Fibroblast of villous mesenchyme (primary cell): ENCODE results near the gene MLH1. TPM values are rescaled to one million over a fixed set of nuclear protein-coding genes. Genes with fewer than 3 reads are reported as not detected.

Source experiments
- DNase-seq: peaks from one replicate; pipeline ENCODE4 v3.0.0-alpha.2; 2010; ENCODE audit warnings: low read depth
- H3K4me3 ChIP-seq: 2 replicates; pipeline ENCODE4 v1.5.1; 2011; ENCODE audit warnings: low read depth, mild to moderate bottlenecking, low read length
- CTCF ChIP-seq: IDR thresholded peaks from 2 replicates; pipeline ENCODE4 v1.5.1; 2012; ENCODE audit warnings: low read depth, mild to moderate bottlenecking, low read length; ENCODE audit not compliant: insufficient read depth
- total RNA-seq: library from RNA; depleted of rRNA; stranded (reverse); fragments of >200 nt; gene quantifications from 2 replicates; pipeline ENCODE4 v1.2.3, GENCODE V29; 2012

Gene MLH1
- total RNA-seq, 1 donor = 63.5 TPM

GRCh38 chr3:37072892-37073291, 79.6 kb downstream of the MLH1 start:
- no peak for TF ChIP-seq CTCF
- peak overlapping the region; percentile 10 for H3K4me3 ChIP-seq
- DNase-seq = peak; percentile 89

DNA sequence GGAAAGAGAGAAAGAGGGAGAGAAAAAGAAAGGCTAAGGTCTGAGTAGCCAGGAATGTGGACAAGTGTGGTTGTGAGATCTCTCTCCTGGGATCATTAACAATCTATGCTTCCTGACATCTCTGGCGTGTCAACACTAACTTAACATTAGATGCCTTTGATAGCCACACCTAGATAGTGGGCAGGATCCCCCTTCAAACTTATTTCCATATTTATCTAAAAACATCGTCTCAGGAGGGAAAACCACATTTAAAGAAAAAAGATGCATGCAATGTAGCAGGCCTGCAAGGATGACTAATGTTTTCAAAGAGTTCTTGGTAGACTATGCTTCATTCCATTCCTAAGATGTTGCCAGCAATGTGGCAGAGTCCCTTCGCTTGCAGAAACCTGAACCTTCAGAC, 80.9 kb downstream of the MLH1 start:
- no peak for TF ChIP-seq CTCF
- H3K4me3 ChIP-seq = no peak overlapping the region
- DNase-seq = peak; percentile 45

DNA sequence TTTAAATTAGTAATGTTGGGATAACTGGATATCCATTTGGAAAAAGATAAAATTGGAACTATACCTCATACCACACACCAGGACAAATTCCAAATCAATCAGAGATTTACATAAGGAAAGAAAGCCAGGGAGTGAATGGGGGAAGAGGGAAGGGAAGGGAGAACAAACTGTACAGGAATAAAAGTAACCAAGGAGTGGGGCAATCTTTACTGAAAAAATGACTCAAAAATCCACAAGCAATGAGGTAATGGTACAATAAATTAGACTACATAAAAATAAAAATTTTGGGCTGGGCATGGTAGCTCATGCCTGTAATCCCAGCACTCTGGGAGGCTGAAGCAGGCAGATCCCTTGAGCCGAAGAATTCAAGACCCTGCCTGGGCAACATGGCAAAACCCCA, 82.6 kb downstream of the MLH1 start:
- TF ChIP-seq CTCF = no peak
- no peak for DNase-seq
- no peak overlapping the region for H3K4me3 ChIP-seq

DNA sequence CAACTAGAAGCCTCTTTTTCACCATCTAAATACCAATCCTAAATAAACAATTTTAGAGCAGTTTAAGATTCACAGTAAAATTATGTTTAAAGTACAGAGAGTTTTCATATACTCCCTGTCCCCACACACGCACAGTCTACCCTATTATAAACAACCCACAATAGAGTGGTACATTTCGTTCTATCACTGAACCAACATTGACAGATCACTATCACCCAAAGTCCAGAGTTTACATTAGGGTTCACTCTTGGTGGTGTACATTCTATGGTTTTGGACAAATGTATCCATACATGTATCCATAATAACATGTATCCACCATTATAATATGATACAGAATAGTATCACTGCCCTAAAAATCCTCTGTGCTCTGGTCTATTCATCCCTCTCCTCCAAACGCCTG, 89.0 kb downstream of the MLH1 start:
- TF ChIP-seq CTCF = no peak
- no peak for DNase-seq
- no peak overlapping the region for H3K4me3 ChIP-seq

DNA sequence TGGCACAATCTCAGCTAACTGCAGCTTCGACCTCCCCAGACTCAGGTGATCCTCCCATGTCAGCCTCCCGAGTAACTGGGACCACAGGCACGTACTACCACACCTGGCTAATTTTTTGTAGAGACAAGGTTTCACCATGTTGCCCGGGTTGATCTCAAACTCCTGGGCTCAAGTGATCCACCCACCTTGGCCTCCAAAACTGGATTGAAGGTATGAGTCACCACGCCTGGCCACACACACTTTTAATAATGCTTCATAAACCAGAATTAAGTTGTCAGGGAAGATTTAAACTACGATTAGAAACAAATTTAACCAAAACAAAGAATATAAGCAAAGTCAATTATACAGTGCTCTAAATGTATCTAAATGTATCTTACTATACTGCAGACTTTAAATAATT, 93.6 kb downstream of the MLH1 start:
- H3K4me3 ChIP-seq = no peak overlapping the region
- TF ChIP-seq CTCF = no peak
- DNase-seq = no peak

- no peak overlapping the region for H3K4me3 ChIP-seq
- TF ChIP-seq CTCF = no peak
- DNase-seq = no peak
Measured at GRCh38 chr3:37087870-37088269, 94.6 kb downstream of the MLH1 start.

DNA sequence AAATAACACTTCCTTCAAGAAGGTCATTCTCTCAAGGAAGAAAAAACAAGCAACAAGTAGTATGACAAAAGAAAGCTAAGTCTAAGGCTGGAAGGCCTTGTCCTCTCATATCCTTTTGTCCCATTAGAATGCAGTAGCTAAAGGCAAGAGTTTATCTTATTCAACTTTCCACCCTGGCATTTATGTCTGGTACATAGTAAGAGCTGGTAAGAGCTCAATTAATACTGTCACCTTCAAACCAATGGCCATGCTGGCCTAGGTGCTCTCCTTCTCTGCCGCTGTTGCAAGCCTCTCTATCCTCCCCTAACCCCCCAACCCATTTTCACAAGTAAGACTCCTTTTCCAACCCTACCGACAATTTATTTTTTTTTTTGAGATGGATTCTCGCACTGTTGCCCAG, 99.2 kb downstream of the MLH1 start:
- no peak for DNase-seq
- no peak overlapping the region for H3K4me3 ChIP-seq
- TF ChIP-seq CTCF = no peak
